ENCODE results near the gene RUBCNL.

The RUBCNL gene

DNA sequence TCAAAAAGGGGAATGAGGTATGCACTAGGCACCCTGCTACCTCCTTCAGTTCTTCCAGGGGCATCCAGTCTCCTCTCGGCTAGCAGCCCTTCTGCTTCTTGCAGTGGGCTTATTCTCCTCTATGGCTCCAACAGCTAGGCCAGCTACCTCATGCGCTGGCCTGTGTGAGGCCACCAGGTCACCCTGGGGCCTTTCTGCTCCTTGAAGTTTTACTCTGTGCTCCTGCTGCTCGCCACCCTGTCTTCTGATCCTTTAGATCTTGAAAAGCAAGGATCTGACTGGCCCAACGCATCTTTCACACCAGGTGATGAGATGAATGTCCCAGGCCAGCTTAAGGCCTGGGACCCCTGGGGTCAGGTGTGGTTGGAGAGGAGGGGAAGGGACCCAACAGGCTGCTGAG, 66.2 kb downstream of the RUBCNL start:
- Histone ChIP-seq H3K27ac (ENCODE audit: low read depth, low read length, severe bottlenecking) (no peak overlapping the region), H3K4me3 (ENCODE audit: extremely low read depth, insufficient read depth, low read length, poor library complexity, severe bottlenecking) (no peak overlapping the region), H3K4me1 (ENCODE audit: control insufficient read depth, insufficient read depth, low read length, poor library complexity, severe bottlenecking) (no peaks in the 10 kb centered on the region), H3K36me3 (ENCODE audit: control insufficient read depth, insufficient read depth, low read length) (no peaks in the 10 kb centered on the region), H3K9me3 (ENCODE audit: control insufficient read depth, low read length) (no peaks in the 10 kb centered on the region)
- 81 to 98% methylated on average over 3 to 4 of the region's 4 CpGs for WGBS, 2 experiments (ENCODE audit: insufficient coverage in 2 of 2)

GRCh38 chr13:46320406-46320805, 66.6 kb downstream of the RUBCNL start:
- Histone ChIP-seq H3K27ac (ENCODE audit: low read depth, low read length, severe bottlenecking) (no peak overlapping the region), H3K4me3 (ENCODE audit: extremely low read depth, insufficient read depth, low read length, poor library complexity, severe bottlenecking) (no peak overlapping the region), H3K4me1 (ENCODE audit: control insufficient read depth, insufficient read depth, low read length, poor library complexity, severe bottlenecking) (no peaks in the 10 kb centered on the region), H3K36me3 (ENCODE audit: control insufficient read depth, insufficient read depth, low read length) (no peaks in the 10 kb centered on the region), H3K9me3 (ENCODE audit: control insufficient read depth, low read length) (no peaks in the 10 kb centered on the region)
- WGBS, 2 experiments (ENCODE audit: insufficient coverage in 2 of 2): 90 to 100% methylated on average over 1 of the region's 3 CpGs

GRCh38 chr13:46318986-46319385, 68.1 kb downstream of the RUBCNL start:
- no peak overlapping the region for H3K27ac ChIP-seq (ENCODE audit: low read depth, low read length, severe bottlenecking)
- no peaks in the 10 kb centered on the region for H3K9me3 ChIP-seq (ENCODE audit: control insufficient read depth, low read length)
- WGBS, 2 experiments (ENCODE audit: insufficient coverage in 2 of 2): 100% methylated on average over 1 of the region's 1 CpG; no CpG with 5 or more reads in 1 of the 2 experiments
- no peaks in the 10 kb centered on the region for H3K4me1 ChIP-seq (ENCODE audit: control insufficient read depth, insufficient read depth, low read length, poor library complexity, severe bottlenecking)
- no peaks in the 10 kb centered on the region for H3K36me3 ChIP-seq (ENCODE audit: control insufficient read depth, insufficient read depth, low read length)
- no peak overlapping the region for H3K4me3 ChIP-seq (ENCODE audit: extremely low read depth, insufficient read depth, low read length, poor library complexity, severe bottlenecking)

GRCh38 chr13:46317120-46317519, 69.9 kb downstream of the RUBCNL start:
- H3K36me3 ChIP-seq (ENCODE audit: control insufficient read depth, insufficient read depth, low read length): no peaks in the 10 kb centered on the region
- H3K27ac ChIP-seq (ENCODE audit: low read depth, low read length, severe bottlenecking): no peak overlapping the region

GRCh38 chr13:46315491-46316075, 71.5 kb downstream of the RUBCNL start:
- Histone ChIP-seq H3K9me3 (ENCODE audit: control insufficient read depth, low read length) (no peaks in the 10 kb centered on the region), H3K4me3 (ENCODE audit: extremely low read depth, insufficient read depth, low read length, poor library complexity, severe bottlenecking) (no peak overlapping the region), H3K27ac (ENCODE audit: low read depth, low read length, severe bottlenecking) (no peak overlapping the region), H3K4me1 (ENCODE audit: control insufficient read depth, insufficient read depth, low read length, poor library complexity, severe bottlenecking) (no peaks in the 10 kb centered on the region), H3K36me3 (ENCODE audit: control insufficient read depth, insufficient read depth, low read length) (no peaks in the 10 kb centered on the region)
- 88 to 95% methylated on average over 4 to 5 of the region's 6 CpGs for WGBS, 2 experiments (ENCODE audit: insufficient coverage in 2 of 2)

More at GRCh38 chr13:46317120-46317519, 69.9 kb downstream of the RUBCNL start:
- no peaks in the 10 kb centered on the region for H3K9me3 ChIP-seq (ENCODE audit: control insufficient read depth, low read length)
- no peaks in the 10 kb centered on the region for H3K4me1 ChIP-seq (ENCODE audit: control insufficient read depth, insufficient read depth, low read length, poor library complexity, severe bottlenecking)
- H3K4me3 ChIP-seq (ENCODE audit: extremely low read depth, insufficient read depth, low read length, poor library complexity, severe bottlenecking): no peak overlapping the region

DNA sequence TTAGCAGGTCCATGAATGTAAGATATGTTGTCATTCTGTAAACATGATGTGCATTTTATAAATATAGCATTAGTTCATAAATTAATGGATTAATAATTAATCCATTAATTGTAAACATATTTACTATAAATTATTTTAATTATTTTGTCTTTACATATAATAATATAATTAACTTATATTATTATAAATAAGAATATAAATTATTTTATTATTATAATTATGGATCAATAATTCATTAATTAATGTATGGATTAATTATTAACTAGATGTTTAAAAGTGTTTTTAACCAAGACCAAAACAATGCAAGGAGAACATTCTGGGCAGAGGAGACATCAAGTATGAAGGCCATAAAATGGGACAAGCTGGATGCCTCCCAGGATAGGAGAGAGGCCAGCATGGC, 72.0 kb downstream of the RUBCNL start:
- Histone ChIP-seq H3K9me3 (ENCODE audit: control insufficient read depth, low read length) (no peaks in the 10 kb centered on the region), H3K4me1 (ENCODE audit: control insufficient read depth, insufficient read depth, low read length, poor library complexity, severe bottlenecking) (no peaks in the 10 kb centered on the region), H3K36me3 (ENCODE audit: control insufficient read depth, insufficient read depth, low read length) (no peaks in the 10 kb centered on the region), H3K4me3 (ENCODE audit: extremely low read depth, insufficient read depth, low read length, poor library complexity, severe bottlenecking) (no peak overlapping the region), H3K27ac (ENCODE audit: low read depth, low read length, severe bottlenecking) (no peak overlapping the region)

DNA sequence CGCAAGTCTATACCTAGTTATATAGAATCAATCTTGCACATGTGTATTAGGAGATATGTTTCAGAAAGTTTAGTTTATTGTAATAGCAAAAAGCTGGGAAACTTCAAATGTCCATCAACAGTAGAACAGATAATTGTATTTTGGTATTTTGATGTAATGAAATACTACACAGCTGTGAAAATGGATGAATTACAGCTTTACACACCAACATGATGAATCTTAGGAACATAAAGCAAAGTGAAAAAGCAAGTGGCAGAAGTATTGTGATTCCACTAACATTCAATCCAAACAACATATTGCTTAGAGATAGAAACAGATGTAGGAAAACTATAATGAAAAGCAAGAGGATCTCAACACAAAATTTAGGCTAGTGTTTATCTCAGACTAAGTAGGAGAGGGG, 72.5 kb downstream of the RUBCNL start:
- Histone ChIP-seq H3K9me3 (ENCODE audit: control insufficient read depth, low read length) (no peaks in the 10 kb centered on the region), H3K36me3 (ENCODE audit: control insufficient read depth, insufficient read depth, low read length) (no peaks in the 10 kb centered on the region), H3K27ac (ENCODE audit: low read depth, low read length, severe bottlenecking) (no peak overlapping the region), H3K4me3 (ENCODE audit: extremely low read depth, insufficient read depth, low read length, poor library complexity, severe bottlenecking) (no peak overlapping the region), H3K4me1 (ENCODE audit: control insufficient read depth, insufficient read depth, low read length, poor library complexity, severe bottlenecking) (no peaks in the 10 kb centered on the region)
- WGBS, 2 experiments (ENCODE audit: insufficient coverage in 2 of 2): no CpG with 5 or more reads among the region's 1 CpG

DNA sequence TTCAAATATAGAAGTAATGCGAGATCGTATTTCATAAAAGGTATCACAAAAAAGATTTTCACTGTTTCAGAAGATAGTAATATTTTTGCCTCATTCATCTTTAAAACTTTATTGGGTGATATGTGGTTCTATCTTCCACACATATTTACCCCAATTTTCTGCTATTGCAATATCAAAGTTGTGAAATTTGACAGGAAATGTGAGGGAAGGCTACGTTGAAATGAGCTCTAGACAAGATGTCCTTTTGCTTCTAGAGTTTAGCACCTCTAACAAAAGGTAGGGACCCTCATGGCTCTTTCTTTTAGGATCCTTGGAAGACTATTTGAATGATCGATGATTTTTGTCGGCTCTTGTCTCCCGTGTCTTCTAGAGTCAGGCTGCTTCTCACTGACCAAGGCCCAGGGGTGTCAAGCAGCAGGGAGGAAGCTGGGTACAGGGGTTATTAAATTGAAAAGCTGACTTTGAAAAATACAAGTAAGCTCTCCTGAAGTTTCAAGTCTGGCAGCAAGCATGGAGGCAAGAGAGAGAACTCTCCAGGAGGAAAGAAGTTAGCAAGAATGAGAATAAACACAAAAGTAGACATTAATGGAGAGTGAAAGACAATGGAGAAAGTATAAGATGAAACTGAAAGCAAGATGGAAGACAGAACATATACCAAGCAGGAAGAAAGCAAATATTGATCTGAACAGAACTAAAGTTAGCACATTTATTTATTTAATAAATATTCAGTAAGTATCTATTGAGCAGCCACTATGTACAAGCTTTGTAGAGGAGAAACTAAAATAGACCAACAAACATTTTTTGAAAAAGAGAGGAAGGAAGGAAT, 73.4 kb downstream of the RUBCNL start:
- no peaks in the 10 kb centered on the region for H3K9me3 ChIP-seq (ENCODE audit: control insufficient read depth, low read length)

GRCh38 chr13:46313024-46313423, 74.0 kb downstream of the RUBCNL start:
- H3K36me3 ChIP-seq (ENCODE audit: control insufficient read depth, insufficient read depth, low read length): no peaks in the 10 kb centered on the region
- WGBS, 2 experiments (ENCODE audit: insufficient coverage in 2 of 2): 88 to 90% methylated on average over 1 of the region's 1 CpG

More for the DNA sequence above, 73.4 kb downstream of the RUBCNL start:
- H3K4me1 ChIP-seq (ENCODE audit: control insufficient read depth, insufficient read depth, low read length, poor library complexity, severe bottlenecking): no peaks in the 10 kb centered on the region
- H3K36me3 ChIP-seq (ENCODE audit: control insufficient read depth, insufficient read depth, low read length): no peaks in the 10 kb centered on the region
- 91 to 100% methylated on average over 4 of the region's 6 CpGs for WGBS, 2 experiments (ENCODE audit: insufficient coverage in 2 of 2)
- no peak overlapping the region for H3K27ac ChIP-seq (ENCODE audit: low read depth, low read length, severe bottlenecking)
- no peak overlapping the region for H3K4me3 ChIP-seq (ENCODE audit: extremely low read depth, insufficient read depth, low read length, poor library complexity, severe bottlenecking)

GRCh38 chr13:46311217-46311616, 75.8 kb downstream of the RUBCNL start:
- WGBS, 2 experiments (ENCODE audit: insufficient coverage in 2 of 2): 100% methylated on average over 1 of the region's 2 CpGs; no CpG with 5 or more reads in 1 of the 2 experiments
- Histone ChIP-seq H3K27ac (ENCODE audit: low read depth, low read length, severe bottlenecking) (no peak overlapping the region), H3K4me3 (ENCODE audit: extremely low read depth, insufficient read depth, low read length, poor library complexity, severe bottlenecking) (no peak overlapping the region), H3K9me3 (ENCODE audit: control insufficient read depth, low read length) (no peaks in the 10 kb centered on the region), H3K36me3 (ENCODE audit: control insufficient read depth, insufficient read depth, low read length) (no peaks in the 10 kb centered on the region), H3K4me1 (ENCODE audit: control insufficient read depth, insufficient read depth, low read length, poor library complexity, severe bottlenecking) (no peaks in the 10 kb centered on the region)

More at GRCh38 chr13:46313024-46313423, 74.0 kb downstream of the RUBCNL start:
- Histone ChIP-seq H3K4me3 (ENCODE audit: extremely low read depth, insufficient read depth, low read length, poor library complexity, severe bottlenecking) (no peak overlapping the region), H3K27ac (ENCODE audit: low read depth, low read length, severe bottlenecking) (no peak overlapping the region), H3K9me3 (ENCODE audit: control insufficient read depth, low read length) (no peaks in the 10 kb centered on the region), H3K4me1 (ENCODE audit: control insufficient read depth, insufficient read depth, low read length, poor library complexity, severe bottlenecking) (no peaks in the 10 kb centered on the region)

DNA sequence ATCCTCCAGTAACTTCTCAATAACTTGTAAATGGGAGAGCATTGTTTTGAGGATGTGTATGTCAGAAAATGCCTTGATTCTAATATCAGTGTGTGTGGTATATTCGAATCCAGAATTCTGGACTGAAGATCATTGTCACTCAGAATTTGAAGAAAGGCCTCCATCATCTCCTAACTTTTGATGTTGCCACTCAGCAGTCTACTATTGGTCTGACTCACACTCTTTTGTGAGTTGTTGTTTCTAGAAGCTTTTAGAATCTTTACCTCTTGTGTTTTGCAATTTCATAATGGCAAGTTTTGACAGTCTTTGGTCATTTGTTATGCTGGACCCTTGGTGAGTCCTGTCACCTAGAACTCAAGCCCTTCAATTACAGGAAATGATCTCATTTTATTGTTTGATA, 77.0 kb downstream of the RUBCNL start:
- Histone ChIP-seq H3K36me3 (ENCODE audit: control insufficient read depth, insufficient read depth, low read length) (no peaks in the 10 kb centered on the region), H3K9me3 (ENCODE audit: control insufficient read depth, low read length) (no peaks in the 10 kb centered on the region), H3K4me1 (ENCODE audit: control insufficient read depth, insufficient read depth, low read length, poor library complexity, severe bottlenecking) (no peaks in the 10 kb centered on the region), H3K4me3 (ENCODE audit: extremely low read depth, insufficient read depth, low read length, poor library complexity, severe bottlenecking) (no peak overlapping the region), H3K27ac (ENCODE audit: low read depth, low read length, severe bottlenecking) (no peak overlapping the region)
- WGBS, 2 experiments (ENCODE audit: insufficient coverage in 2 of 2): 100% methylated on average over 1 of the region's 1 CpG; no CpG with 5 or more reads in 1 of the 2 experiments
